Keratinocyte (primary cell): ENCODE results near the gene CASP14.

ENCODE experiments used
- EZH2 ChIP-seq: IDR thresholded peaks from one replicate; pipeline ENCODE4 v1.6.1; 2012; ENCODE audit warnings: inconsistent platforms, mild to moderate bottlenecking, low read length, moderate library complexity
- TF ChIP-seq, protein P1 (sequence below), 3 experiments: IDR thresholded peaks in 1 of 3; conservative IDR thresholded peaks in 1 of 3; optimal IDR thresholded peaks in 1 of 3; 2 replicates in 2 of 3; 3 replicates in 1 of 3; pipeline versions ENCODE3 to v1.5.1; 2011; ENCODE audit warnings: low read length in 3 of 3, mild to moderate bottlenecking in 3 of 3, moderate library complexity in 2 of 3, control low read depth in 1 of 3, inconsistent platforms in 1 of 3; ENCODE audit not compliant: insufficient read depth in 2 of 3; ENCODE audit errors: extremely low read depth in 1 of 3

DNA sequence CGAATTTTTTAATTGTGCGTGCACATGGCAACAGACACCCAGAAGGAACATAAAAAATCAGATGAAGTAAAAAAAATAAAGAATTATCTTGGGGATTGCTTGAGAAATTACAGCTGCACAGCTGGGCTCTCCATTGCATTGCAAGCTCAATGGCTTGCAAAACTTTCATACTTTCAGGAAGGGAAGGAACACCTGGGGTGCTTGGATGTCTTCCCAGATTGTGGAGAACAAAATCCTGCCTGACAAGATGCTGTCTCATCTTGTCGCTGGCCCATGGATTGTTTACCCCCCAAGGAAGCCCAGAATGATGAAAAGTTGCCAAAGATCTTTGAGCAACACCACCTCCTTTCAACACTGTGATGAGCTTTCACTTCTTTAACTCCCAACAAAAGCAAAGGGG is 11.0 kb upstream of the CASP14 start:
- TF ChIP-seq, protein P1, sequence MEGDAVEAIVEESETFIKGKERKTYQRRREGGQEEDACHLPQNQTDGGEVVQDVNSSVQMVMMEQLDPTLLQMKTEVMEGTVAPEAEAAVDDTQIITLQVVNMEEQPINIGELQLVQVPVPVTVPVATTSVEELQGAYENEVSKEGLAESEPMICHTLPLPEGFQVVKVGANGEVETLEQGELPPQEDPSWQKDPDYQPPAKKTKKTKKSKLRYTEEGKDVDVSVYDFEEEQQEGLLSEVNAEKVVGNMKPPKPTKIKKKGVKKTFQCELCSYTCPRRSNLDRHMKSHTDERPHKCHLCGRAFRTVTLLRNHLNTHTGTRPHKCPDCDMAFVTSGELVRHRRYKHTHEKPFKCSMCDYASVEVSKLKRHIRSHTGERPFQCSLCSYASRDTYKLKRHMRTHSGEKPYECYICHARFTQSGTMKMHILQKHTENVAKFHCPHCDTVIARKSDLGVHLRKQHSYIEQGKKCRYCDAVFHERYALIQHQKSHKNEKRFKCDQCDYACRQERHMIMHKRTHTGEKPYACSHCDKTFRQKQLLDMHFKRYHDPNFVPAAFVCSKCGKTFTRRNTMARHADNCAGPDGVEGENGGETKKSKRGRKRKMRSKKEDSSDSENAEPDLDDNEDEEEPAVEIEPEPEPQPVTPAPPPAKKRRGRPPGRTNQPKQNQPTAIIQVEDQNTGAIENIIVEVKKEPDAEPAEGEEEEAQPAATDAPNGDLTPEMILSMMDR (optimal IDR thresholded peaks at IDR 0.05 in 1 of 3, IDR thresholded peaks at IDR 0.05 in 1 of 3, conservative IDR thresholded peaks at IDR 0.05 in 1 of 3; ENCODE audit: extremely low read depth in 1 of 3, insufficient read depth in 2 of 3, low read length in 3 of 3): no peak
- no peak for TF ChIP-seq EZH2
